GM06990 (cell line): ENCODE measurements around the gene DZIP1.

Experiments used
- DNase-seq: peaks from one replicate; pipeline ENCODE4 v3.0.0-alpha.2; 2011; ENCODE audit not compliant: insufficient read length; ENCODE audit errors: extremely low read depth
- H3K27me3 ChIP-seq: replicated peaks from 2 replicates; pipeline ENCODE4 v1.6.0; 2011; ENCODE audit warnings: low read length; ENCODE audit not compliant: control insufficient read depth, insufficient read depth
- H3K36me3 ChIP-seq: 2 replicates; pipeline ENCODE4 v1.5.1; 2011; ENCODE audit warnings: low read length; ENCODE audit not compliant: control insufficient read depth, insufficient read depth
- H3K4me3 ChIP-seq: replicated peaks from 2 replicates; pipeline ENCODE4 v1.5.1; 2011; ENCODE audit warnings: low read depth, mild to moderate bottlenecking, control low read depth, low read length
- CTCF ChIP-seq: IDR thresholded peaks from 2 replicates; pipeline ENCODE4 v1.5.1; 2011; ENCODE audit warnings: low read length, control low read depth, mild to moderate bottlenecking, inconsistent platforms; ENCODE audit not compliant: insufficient read depth, poor library complexity, severe bottlenecking

The DZIP1 gene

GRCh38 chr13:95547531-95548167, 96.9 kb downstream of the DZIP1 start:
- no peak for DNase-seq
- Histone ChIP-seq H3K4me3 (no peak overlapping the region), H3K36me3 (no peaks in the 10 kb centered on the region), H3K27me3 (peaks cover 1% of the 10 kb centered on the region)
- TF ChIP-seq CTCF, result no peak

GRCh38 chr13:95546919-95547318, 97.6 kb downstream of the DZIP1 start:
- peaks cover 1% of the 10 kb centered on the region; the same call in 1 of the 2 replicates for H3K27me3 ChIP-seq
- no peak for TF ChIP-seq CTCF
- DNase-seq, result no peak

GRCh38 chr13:95544293-95544692, 100.2 kb downstream of the DZIP1 start:
- no peak for DNase-seq
- no peak for TF ChIP-seq CTCF
- no peaks in the 10 kb centered on the region; the same call in 1 of the 2 replicates for H3K27me3 ChIP-seq
- no peaks in the 10 kb centered on the region for H3K36me3 ChIP-seq
- H3K4me3 ChIP-seq, result no peak overlapping the region

More at GRCh38 chr13:95546919-95547318, 97.6 kb downstream of the DZIP1 start:
- Histone ChIP-seq H3K4me3 (no peak overlapping the region), H3K36me3 (no peaks in the 10 kb centered on the region)

- no peak for DNase-seq
- Histone ChIP-seq H3K27me3 (no peaks in the 10 kb centered on the region; the same call in 1 of the 2 replicates), H3K4me3 (no peak overlapping the region), H3K36me3 (no peaks in the 10 kb centered on the region)
- no peak for TF ChIP-seq CTCF
These were observed 102.5 kb downstream of the DZIP1 start for GRCh38 chr13:95541911-95542474.

- H3K27me3 ChIP-seq, result no peaks in the 10 kb centered on the region
- DNase-seq, result no peak
- no peak for TF ChIP-seq CTCF
- H3K36me3 ChIP-seq, result no peaks in the 10 kb centered on the region
- H3K4me3 ChIP-seq, result no peak overlapping the region
These were observed 103.2 kb downstream of the DZIP1 start for GRCh38 chr13:95541308-95541707.

GRCh38 chr13:95540888-95541287, 103.6 kb downstream of the DZIP1 start:
- Histone ChIP-seq H3K36me3 (no peaks in the 10 kb centered on the region), H3K4me3 (no peak overlapping the region), H3K27me3 (no peaks in the 10 kb centered on the region)
- no peak for DNase-seq
- no peak for TF ChIP-seq CTCF
